Body of pancreas (tissue), 4 donors: ENCODE data around the gene HES2.
"Not testable (repeated sequence)": the region's sequence is repeated elsewhere in the genome, so short reads cannot be mapped to it uniquely, and the experiment has no call there.

Source experiments
- CTCF ChIP-seq, 7 experiments: fragments of 450-650 bp in 4 of 7; fragments of 200-600 bp in 3 of 7; sonication (generic) in 3 of 7; IDR thresholded peaks; one replicate each; pipeline ENCODE4 v1.5.1; 2016 to 2019; ENCODE audit warnings: antibody characterized with exemption in 7 of 7
- POLR2A ChIP-seq, 3 donors: fragments of 450-650 bp; IDR thresholded peaks; one replicate each; pipeline ENCODE4 v1.6.1; 2016; ENCODE audit warnings: antibody characterized with exemption in 3 of 3, mild to moderate bottlenecking in 2 of 3

GRCh38 chr1:6428453-6428852 lies 8.7 kb upstream of the HES2 start:
- TF ChIP-seq CTCF, POLR2A (IDR thresholded peaks at IDR 0.05): not testable (repeated sequence)
